Measurements from ENCODE around the gene DPP6. TPM values are rescaled to one million over a fixed set of nuclear protein-coding genes. Genes with fewer than 3 reads are reported as not detected.

Gene DPP6
- total RNA-seq, 1 experiment from 2014 or later = not detected

- in situ Hi-C loops (cut with HindIII; ENCODE audit: low pct_unique_long_range_greater_than_20kb, low sequenced_read_pairs) = no loop called here
- no peak for DNase-seq (ENCODE audit: low read depth)
Observed at GRCh38 chr7:154186811-154187210, 134.6 kb downstream of the DPP6 start.

GRCh38 chr7:154188330-154188729 is 136.1 kb downstream of the DPP6 start:
- no peak for DNase-seq (ENCODE audit: low read depth)
- in situ Hi-C loops (cut with HindIII; ENCODE audit: low pct_unique_long_range_greater_than_20kb, low sequenced_read_pairs) = no loop called here

GRCh38 chr7:154195266-154195665 is 143.1 kb downstream of the DPP6 start:
- DNase-seq (ENCODE audit: low read depth) = no peak
- in situ Hi-C loops (cut with HindIII; ENCODE audit: low pct_unique_long_range_greater_than_20kb, low sequenced_read_pairs) = no loop called here

- in situ Hi-C loops (cut with HindIII; ENCODE audit: low pct_unique_long_range_greater_than_20kb, low sequenced_read_pairs) = no loop called here
Observed at GRCh38 chr7:154198481-154198880, 146.3 kb downstream of the DPP6 start.

GRCh38 chr7:154200241-154200640 is 148.0 kb downstream of the DPP6 start:
- DNase-seq (ENCODE audit: low read depth) = no peak

More at GRCh38 chr7:154198481-154198880, 146.3 kb downstream of the DPP6 start:
- DNase-seq (ENCODE audit: low read depth) = no peak

GRCh38 chr7:154202002-154202401 is 149.8 kb downstream of the DPP6 start:
- no peak for DNase-seq (ENCODE audit: low read depth)
- in situ Hi-C loops (cut with HindIII; ENCODE audit: low pct_unique_long_range_greater_than_20kb, low sequenced_read_pairs) = no loop called here

More at GRCh38 chr7:154200241-154200640, 148.0 kb downstream of the DPP6 start:
- in situ Hi-C loops (cut with HindIII; ENCODE audit: low pct_unique_long_range_greater_than_20kb, low sequenced_read_pairs) = no loop called here

- in situ Hi-C loops (cut with HindIII; ENCODE audit: low pct_unique_long_range_greater_than_20kb, low sequenced_read_pairs) = no loop called here
Observed at GRCh38 chr7:154204046-154204445, 151.8 kb downstream of the DPP6 start.

GRCh38 chr7:154212861-154213260 is 160.7 kb downstream of the DPP6 start:
- DNase-seq (ENCODE audit: low read depth) = no peak
- in situ Hi-C loops (cut with HindIII; ENCODE audit: low pct_unique_long_range_greater_than_20kb, low sequenced_read_pairs) = no loop called here

More at GRCh38 chr7:154204046-154204445, 151.8 kb downstream of the DPP6 start:
- no peak for DNase-seq (ENCODE audit: low read depth)

GRCh38 chr7:154217688-154218340 is 165.6 kb downstream of the DPP6 start:
- in situ Hi-C loops (cut with HindIII; ENCODE audit: low pct_unique_long_range_greater_than_20kb, low sequenced_read_pairs) = no loop called here

GRCh38 chr7:154231732-154232131 is 179.5 kb downstream of the DPP6 start:
- peak; percentile 11 for DNase-seq (ENCODE audit: low read depth)
- in situ Hi-C loops (cut with HindIII; ENCODE audit: low pct_unique_long_range_greater_than_20kb, low sequenced_read_pairs) = no loop called here

More at GRCh38 chr7:154217688-154218340, 165.6 kb downstream of the DPP6 start:
- no peak for DNase-seq (ENCODE audit: low read depth)

GRCh38 chr7:154232700-154233099 is 180.5 kb downstream of the DPP6 start:
- no peak for DNase-seq (ENCODE audit: low read depth)
- in situ Hi-C loops (cut with HindIII; ENCODE audit: low pct_unique_long_range_greater_than_20kb, low sequenced_read_pairs) = no loop called here

GRCh38 chr7:154241988-154242387 is 189.8 kb downstream of the DPP6 start:
- in situ Hi-C loops (cut with HindIII; ENCODE audit: low pct_unique_long_range_greater_than_20kb, low sequenced_read_pairs) = no loop called here
- DNase-seq (ENCODE audit: low read depth) = no peak

- DNase-seq (ENCODE audit: low read depth) = no peak
- in situ Hi-C loops (cut with HindIII; ENCODE audit: low pct_unique_long_range_greater_than_20kb, low sequenced_read_pairs) = no loop called here
Observed at GRCh38 chr7:154242709-154243108, 190.5 kb downstream of the DPP6 start.

- DNase-seq (ENCODE audit: low read depth) = no peak
- in situ Hi-C loops (cut with HindIII; ENCODE audit: low pct_unique_long_range_greater_than_20kb, low sequenced_read_pairs) = no loop called here
Observed at GRCh38 chr7:154252046-154252445, 199.8 kb downstream of the DPP6 start.

- DNase-seq (ENCODE audit: low read depth) = no peak
- in situ Hi-C loops (cut with HindIII; ENCODE audit: low pct_unique_long_range_greater_than_20kb, low sequenced_read_pairs) = no loop called here
Observed at GRCh38 chr7:154253810-154254209, 201.6 kb downstream of the DPP6 start.

GRCh38 chr7:154255324-154255723 is 203.1 kb downstream of the DPP6 start:
- no peak for DNase-seq (ENCODE audit: low read depth)
- in situ Hi-C loops (cut with HindIII; ENCODE audit: low pct_unique_long_range_greater_than_20kb, low sequenced_read_pairs) = no loop called here

- in situ Hi-C loops (cut with HindIII; ENCODE audit: low pct_unique_long_range_greater_than_20kb, low sequenced_read_pairs) = no loop called here
- no peak for DNase-seq (ENCODE audit: low read depth)
Observed at GRCh38 chr7:154256150-154256549, 204.0 kb downstream of the DPP6 start.

- in situ Hi-C loops (cut with HindIII; ENCODE audit: low pct_unique_long_range_greater_than_20kb, low sequenced_read_pairs) = no loop called here
- no peak for DNase-seq (ENCODE audit: low read depth)
Observed at GRCh38 chr7:154259396-154259795, 207.2 kb downstream of the DPP6 start.

GRCh38 chr7:154287356-154287755 is 235.2 kb downstream of the DPP6 start:
- DNase-seq (ENCODE audit: low read depth) = no peak
- in situ Hi-C loops (cut with HindIII; ENCODE audit: low pct_unique_long_range_greater_than_20kb, low sequenced_read_pairs) = no loop called here

GRCh38 chr7:154289119-154289518 is 236.9 kb downstream of the DPP6 start:
- in situ Hi-C loops (cut with HindIII; ENCODE audit: low pct_unique_long_range_greater_than_20kb, low sequenced_read_pairs) = no loop called here

More at GRCh38 chr7:154289119-154289518, 236.9 kb downstream of the DPP6 start:
- DNase-seq (ENCODE audit: low read depth) = no peak
